ENCODE results near the gene SORL1-AS1.
"Not testable (repeated sequence)": the region's sequence is repeated elsewhere in the genome, so short reads cannot be mapped to it uniquely, and the experiment has no call there.

SORL1-AS1 gene

GRCh38 chr11:121412000-121412587 is 40.7 kb downstream of the SORL1-AS1 start:
- no TSS peak for BruUV-seq (replicated peaks)
- intact Hi-C loops (cut with micrococcal nuclease) = no loop called here
- POLR2A ChIA-PET = no interaction called here

GRCh38 chr11:121411330-121411729 is 41.4 kb downstream of the SORL1-AS1 start:
- POLR2A ChIA-PET = not testable (repeated sequence)

More at GRCh38 chr11:121412000-121412587, 40.7 kb downstream of the SORL1-AS1 start:
- H3K36me3 ChIP-seq (ENCODE audit: control insufficient read depth in 2 of 2, extremely low read depth in 1 of 2, insufficient read depth in 2 of 2, low read length in 2 of 2) = no peaks in the 10 kb centered on the region
- DNase-seq (ENCODE audit: low read depth, low spot score) = no peak
- no peaks in the 10 kb centered on the region for H3K4me1 ChIP-seq (ENCODE audit: control insufficient read depth, extremely low read depth, insufficient read depth, low read length)
- no peaks in the 10 kb centered on the region for H3K9me1 ChIP-seq (replicated peaks; ENCODE audit: control insufficient read depth, extremely low read depth, insufficient read depth, low read length)
- no peak for FAIRE-seq
- dilution Hi-C loops (cut with MboI; ENCODE audit: extremely low pct_ligation_motif_present, low sequenced_read_pairs) = no loop called here
- H3K79me2 ChIP-seq (ENCODE audit: control insufficient read depth, insufficient read depth, low read length) = no peaks in the 10 kb centered on the region
- no peak overlapping the region for H3K27ac ChIP-seq (ENCODE audit: insufficient read depth, low read depth, low read length)
- CTCF ChIA-PET = no interaction called here
- H3K9me3 ChIP-seq (replicated peaks; ENCODE audit: control insufficient read depth, insufficient read depth, low read length) = no peaks in the 10 kb centered on the region
- TF ChIP-seq FOS (IDR thresholded peaks at IDR 0.05; ENCODE audit: borderline replicate concordance, insufficient read depth, low read length) (no peak), CTCF (IDR thresholded peaks at IDR 0.05; ENCODE audit: extremely low read depth in 1 of 2, insufficient read depth in 1 of 2, low read depth in 1 of 2, low read length in 2 of 2) (no peak), POLR2AphosphoS5 (IDR thresholded peaks at IDR 0.05; ENCODE audit: insufficient read depth, low read depth, low read length) (no peak), EZH2 (IDR thresholded peaks at IDR 0.05; ENCODE audit: borderline replicate concordance, low read depth, low read length, severe bottlenecking) (no peak), JUN (IDR thresholded peaks at IDR 0.05; ENCODE audit: borderline replicate concordance, insufficient read depth, insufficient read length, low read depth) (no peak), POLR2A (IDR thresholded peaks at IDR 0.05; ENCODE audit: low read depth, low read length) (no peak), MYC (IDR thresholded peaks at IDR 0.05; ENCODE audit: low read depth, low read length) (no peak), GATA2 (IDR thresholded peaks at IDR 0.05; ENCODE audit: insufficient read depth, insufficient read length, low read depth, low read length) (no peak), MAX (IDR thresholded peaks at IDR 0.05; ENCODE audit: insufficient read depth, insufficient read length) (no peak)
- no peak overlapping the region for H3K4me2 ChIP-seq (ENCODE audit: insufficient read depth, low read length)
- no peaks in the 10 kb centered on the region for H4K20me1 ChIP-seq (replicated peaks; ENCODE audit: control insufficient read depth, extremely low read depth, insufficient read depth, low read length)
- no peak overlapping the region for H3K9ac ChIP-seq (replicated peaks; ENCODE audit: extremely low read depth, insufficient read depth, low read length)
- no peak overlapping the region for H2AFZ ChIP-seq (ENCODE audit: low read depth, low read length)
- H3K27me3 ChIP-seq (ENCODE audit: control insufficient read depth in 2 of 2, insufficient read depth in 2 of 2, low read length in 2 of 2) = no peaks in the 10 kb centered on the region
- no peak overlapping the region for H3K4me3 ChIP-seq (replicated peaks in 1 of 3; ENCODE audit: insufficient read depth in 1 of 3, low read depth in 1 of 3, low read length in 3 of 3)

GRCh38 chr11:121410041-121410440 is 42.7 kb downstream of the SORL1-AS1 start:
- POLR2A ChIA-PET; FAIRE-seq; BruUV-seq (replicated peaks); CTCF ChIA-PET; H3K79me2 ChIP-seq (ENCODE audit: control insufficient read depth, insufficient read depth, low read length); H3K27me3 ChIP-seq (ENCODE audit: control insufficient read depth in 2 of 2, insufficient read depth in 2 of 2, low read length in 2 of 2); H3K27ac ChIP-seq (ENCODE audit: insufficient read depth, low read depth, low read length); H3K4me3 ChIP-seq (replicated peaks in 1 of 3; ENCODE audit: insufficient read depth in 1 of 3, low read depth in 1 of 3, low read length in 3 of 3); H3K9me1 ChIP-seq (replicated peaks; ENCODE audit: control insufficient read depth, extremely low read depth, insufficient read depth, low read length); H2AFZ ChIP-seq (ENCODE audit: low read depth, low read length); H4K20me1 ChIP-seq (replicated peaks; ENCODE audit: control insufficient read depth, extremely low read depth, insufficient read depth, low read length); H3K4me1 ChIP-seq (ENCODE audit: control insufficient read depth, extremely low read depth, insufficient read depth, low read length); H3K9me3 ChIP-seq (replicated peaks; ENCODE audit: control insufficient read depth, insufficient read depth, low read length); H3K36me3 ChIP-seq (ENCODE audit: control insufficient read depth in 2 of 2, extremely low read depth in 1 of 2, insufficient read depth in 2 of 2, low read length in 2 of 2); H3K9ac ChIP-seq (replicated peaks; ENCODE audit: extremely low read depth, insufficient read depth, low read length); H3K4me2 ChIP-seq (ENCODE audit: insufficient read depth, low read length); dilution Hi-C loops (cut with MboI; ENCODE audit: extremely low pct_ligation_motif_present, low sequenced_read_pairs); intact Hi-C loops (cut with micrococcal nuclease); DNase-seq (ENCODE audit: low read depth, low spot score): not testable (repeated sequence)

More at GRCh38 chr11:121411330-121411729, 41.4 kb downstream of the SORL1-AS1 start:
- H3K4me3 ChIP-seq (replicated peaks in 1 of 3; ENCODE audit: insufficient read depth in 1 of 3, low read depth in 1 of 3, low read length in 3 of 3); H3K4me1 ChIP-seq (ENCODE audit: control insufficient read depth, extremely low read depth, insufficient read depth, low read length); H3K27me3 ChIP-seq (ENCODE audit: control insufficient read depth in 2 of 2, insufficient read depth in 2 of 2, low read length in 2 of 2); H3K79me2 ChIP-seq (ENCODE audit: control insufficient read depth, insufficient read depth, low read length); H3K27ac ChIP-seq (ENCODE audit: insufficient read depth, low read depth, low read length); CTCF ChIA-PET; dilution Hi-C loops (cut with MboI; ENCODE audit: extremely low pct_ligation_motif_present, low sequenced_read_pairs); H3K9me3 ChIP-seq (replicated peaks; ENCODE audit: control insufficient read depth, insufficient read depth, low read length); H3K36me3 ChIP-seq (ENCODE audit: control insufficient read depth in 2 of 2, extremely low read depth in 1 of 2, insufficient read depth in 2 of 2, low read length in 2 of 2); H3K4me2 ChIP-seq (ENCODE audit: insufficient read depth, low read length); DNase-seq (ENCODE audit: low read depth, low spot score); intact Hi-C loops (cut with micrococcal nuclease); BruUV-seq (replicated peaks); FAIRE-seq; H3K9me1 ChIP-seq (replicated peaks; ENCODE audit: control insufficient read depth, extremely low read depth, insufficient read depth, low read length); H4K20me1 ChIP-seq (replicated peaks; ENCODE audit: control insufficient read depth, extremely low read depth, insufficient read depth, low read length); H2AFZ ChIP-seq (ENCODE audit: low read depth, low read length); H3K9ac ChIP-seq (replicated peaks; ENCODE audit: extremely low read depth, insufficient read depth, low read length): not testable (repeated sequence)
